Head of caudate nucleus (tissue), 42 donors: ENCODE measurements around the gene ASTN2.
A peak's percentile ranks its signal among the peaks of the same experiment; 100 is the strongest.

ENCODE experiments used
- DNase-seq, 42 donors: peaks; one replicate each; pipeline versions ENCODE4 v3.0.0 to v3.0.0-alpha.2; 2020 to 2021; ENCODE audit warnings: mixed read lengths in 7 of 42
- intact Hi-C: fragments of 100-400 bp; cut with DNase I; formaldehyde crosslinking; loops from one replicate; pipeline ENCODE4 v1.15.0; 2022

The ASTN2 gene

GRCh38 chr9:117377046-117377445 lies 37.8 kb downstream of the ASTN2 start:
- peak in 4 of 42 donors; percentile 18 to 52 (median 38) for DNase-seq
- intact Hi-C loops: no loop called here

- no peak for DNase-seq
- intact Hi-C loops: no loop called here
These were observed 38.9 kb downstream of the ASTN2 start for GRCh38 chr9:117375956-117376355.

- intact Hi-C loops: no loop called here
- no peak for DNase-seq
These were observed 40.7 kb downstream of the ASTN2 start for GRCh38 chr9:117374076-117374725.

GRCh38 chr9:117368684-117369230 lies 46.1 kb downstream of the ASTN2 start:
- intact Hi-C loops: no loop called here
- DNase-seq: no peak

- no peak for DNase-seq
- intact Hi-C loops: no loop called here
These were observed 49.4 kb downstream of the ASTN2 start for GRCh38 chr9:117365438-117365837.

- no peak for DNase-seq
- intact Hi-C loops: no loop called here
These were observed 51.9 kb downstream of the ASTN2 start for GRCh38 chr9:117363006-117363405.

- intact Hi-C loops: no loop called here
- no peak for DNase-seq
These were observed 54.9 kb downstream of the ASTN2 start for GRCh38 chr9:117359910-117360309.

GRCh38 chr9:117355542-117355941 lies 59.3 kb downstream of the ASTN2 start:
- intact Hi-C loops: no loop called here
- DNase-seq: peak in 1 of 42 donors; percentile 9

GRCh38 chr9:117354997-117355396 lies 59.9 kb downstream of the ASTN2 start:
- no peak for DNase-seq
- intact Hi-C loops: no loop called here

GRCh38 chr9:117354244-117354847 lies 60.5 kb downstream of the ASTN2 start:
- intact Hi-C loops: no loop called here
- no peak for DNase-seq

GRCh38 chr9:117344892-117345660 lies 69.8 kb downstream of the ASTN2 start:
- intact Hi-C loops: no loop called here
- DNase-seq: no peak

- no peak for DNase-seq
- intact Hi-C loops: no loop called here
These were observed 71.4 kb downstream of the ASTN2 start for GRCh38 chr9:117343427-117343826.

GRCh38 chr9:117341151-117341550 lies 73.7 kb downstream of the ASTN2 start:
- intact Hi-C loops: no loop called here
- no peak for DNase-seq

- intact Hi-C loops: no loop called here
- DNase-seq: no peak
These were observed 74.4 kb downstream of the ASTN2 start for GRCh38 chr9:117340422-117340821.

- peak in 5 of 42 donors; percentile 9 to 52 (median 22) for DNase-seq
- intact Hi-C loops: no loop called here
These were observed 78.9 kb downstream of the ASTN2 start for GRCh38 chr9:117335837-117336433.

GRCh38 chr9:117334101-117334500 lies 80.8 kb downstream of the ASTN2 start:
- intact Hi-C loops: no loop called here
- DNase-seq: no peak

GRCh38 chr9:117325831-117326230 lies 89.0 kb downstream of the ASTN2 start:
- peak in 13 of 42 donors; percentile 6 to 58 (median 17) for DNase-seq
- intact Hi-C loops: no loop called here

- DNase-seq: no peak
- intact Hi-C loops: no loop called here
These were observed 89.6 kb downstream of the ASTN2 start for GRCh38 chr9:117325110-117325731.

- peak in 13 of 42 donors; percentile 11 to 65 (median 34) for DNase-seq
- intact Hi-C loops: no loop called here
These were observed 91.5 kb downstream of the ASTN2 start for GRCh38 chr9:117323390-117323789.
